Measurements from ENCODE around the gene C19orf38.

DNA sequence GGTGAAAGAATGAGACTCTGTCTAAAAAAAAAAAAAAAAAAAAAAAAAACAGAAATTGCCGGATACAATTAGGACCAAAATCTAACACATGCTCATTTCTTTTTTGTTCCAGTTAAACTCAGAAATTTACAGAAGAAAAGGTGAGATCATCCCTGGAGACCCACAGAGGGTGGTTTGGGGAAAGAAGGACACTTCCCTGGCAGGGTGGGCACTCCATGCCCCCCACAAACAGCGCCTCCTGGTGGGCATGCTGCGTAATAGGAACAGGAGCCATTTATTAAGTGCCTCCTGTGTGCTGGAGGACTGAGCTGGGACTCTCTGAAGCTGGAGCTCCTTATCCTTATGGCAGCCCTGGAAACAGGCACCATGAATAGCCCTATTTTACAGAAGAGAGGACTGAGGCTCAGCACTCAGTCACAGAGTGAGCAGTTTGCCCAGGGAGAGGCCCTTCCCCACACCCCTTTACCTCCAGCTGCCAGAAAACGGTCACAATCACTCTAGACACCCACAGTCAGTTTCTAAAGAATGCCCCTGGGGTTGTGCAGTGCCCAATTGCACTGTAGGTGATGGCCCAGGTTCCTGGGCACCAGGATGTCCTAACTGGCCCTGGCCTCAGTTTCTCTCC, 10.1 kb downstream of the C19orf38 start:
- TF ChIP-seq SIN3A (IDR thresholded peaks at IDR 0.05; ENCODE audit: borderline replicate concordance in 2 of 2, control insufficient read depth in 1 of 2, low read depth in 2 of 2, low read length in 2 of 2) (no peak), EZH2 (IDR thresholded peaks at IDR 0.05; ENCODE audit: borderline replicate concordance, low read depth, low read length) (no peak), TEAD4 (IDR thresholded peaks at IDR 0.05; ENCODE audit: low read length) (no peak), TEAD4 (CRISPR knock-in tag; IDR thresholded peaks at IDR 0.05; ENCODE audit: borderline replicate concordance) (no peak), RFX5 (IDR thresholded peaks at IDR 0.05; ENCODE audit: low read depth, low read length) (no peak), HCFC1 (IDR thresholded peaks at IDR 0.05; ENCODE audit: low read depth, low read length) (no peak), FOSL1 (tag; conservative IDR thresholded peaks at IDR 0.05) (no peak)
- TF ChIP-seq, protein P1, sequence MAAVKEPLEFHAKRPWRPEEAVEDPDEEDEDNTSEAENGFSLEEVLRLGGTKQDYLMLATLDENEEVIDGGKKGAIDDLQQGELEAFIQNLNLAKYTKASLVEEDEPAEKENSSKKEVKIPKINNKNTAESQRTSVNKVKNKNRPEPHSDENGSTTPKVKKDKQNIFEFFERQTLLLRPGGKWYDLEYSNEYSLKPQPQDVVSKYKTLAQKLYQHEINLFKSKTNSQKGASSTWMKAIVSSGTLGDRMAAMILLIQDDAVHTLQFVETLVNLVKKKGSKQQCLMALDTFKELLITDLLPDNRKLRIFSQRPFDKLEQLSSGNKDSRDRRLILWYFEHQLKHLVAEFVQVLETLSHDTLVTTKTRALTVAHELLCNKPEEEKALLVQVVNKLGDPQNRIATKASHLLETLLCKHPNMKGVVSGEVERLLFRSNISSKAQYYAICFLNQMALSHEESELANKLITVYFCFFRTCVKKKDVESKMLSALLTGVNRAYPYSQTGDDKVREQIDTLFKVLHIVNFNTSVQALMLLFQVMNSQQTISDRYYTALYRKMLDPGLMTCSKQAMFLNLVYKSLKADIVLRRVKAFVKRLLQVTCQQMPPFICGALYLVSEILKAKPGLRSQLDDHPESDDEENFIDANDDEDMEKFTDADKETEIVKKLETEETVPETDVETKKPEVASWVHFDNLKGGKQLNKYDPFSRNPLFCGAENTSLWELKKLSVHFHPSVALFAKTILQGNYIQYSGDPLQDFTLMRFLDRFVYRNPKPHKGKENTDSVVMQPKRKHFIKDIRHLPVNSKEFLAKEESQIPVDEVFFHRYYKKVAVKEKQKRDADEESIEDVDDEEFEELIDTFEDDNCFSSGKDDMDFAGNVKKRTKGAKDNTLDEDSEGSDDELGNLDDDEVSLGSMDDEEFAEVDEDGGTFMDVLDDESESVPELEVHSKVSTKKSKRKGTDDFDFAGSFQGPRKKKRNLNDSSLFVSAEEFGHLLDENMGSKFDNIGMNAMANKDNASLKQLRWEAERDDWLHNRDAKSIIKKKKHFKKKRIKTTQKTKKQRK (IDR thresholded peaks at IDR 0.05; ENCODE audit: borderline replicate concordance, low read depth, low read length) = no peak
- TF ChIP-seq, protein P2, sequence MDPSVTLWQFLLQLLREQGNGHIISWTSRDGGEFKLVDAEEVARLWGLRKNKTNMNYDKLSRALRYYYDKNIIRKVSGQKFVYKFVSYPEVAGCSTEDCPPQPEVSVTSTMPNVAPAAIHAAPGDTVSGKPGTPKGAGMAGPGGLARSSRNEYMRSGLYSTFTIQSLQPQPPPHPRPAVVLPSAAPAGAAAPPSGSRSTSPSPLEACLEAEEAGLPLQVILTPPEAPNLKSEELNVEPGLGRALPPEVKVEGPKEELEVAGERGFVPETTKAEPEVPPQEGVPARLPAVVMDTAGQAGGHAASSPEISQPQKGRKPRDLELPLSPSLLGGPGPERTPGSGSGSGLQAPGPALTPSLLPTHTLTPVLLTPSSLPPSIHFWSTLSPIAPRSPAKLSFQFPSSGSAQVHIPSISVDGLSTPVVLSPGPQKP (CRISPR knock-in tag; IDR thresholded peaks at IDR 0.05) = no peak
- TF ChIP-seq, protein P3, sequence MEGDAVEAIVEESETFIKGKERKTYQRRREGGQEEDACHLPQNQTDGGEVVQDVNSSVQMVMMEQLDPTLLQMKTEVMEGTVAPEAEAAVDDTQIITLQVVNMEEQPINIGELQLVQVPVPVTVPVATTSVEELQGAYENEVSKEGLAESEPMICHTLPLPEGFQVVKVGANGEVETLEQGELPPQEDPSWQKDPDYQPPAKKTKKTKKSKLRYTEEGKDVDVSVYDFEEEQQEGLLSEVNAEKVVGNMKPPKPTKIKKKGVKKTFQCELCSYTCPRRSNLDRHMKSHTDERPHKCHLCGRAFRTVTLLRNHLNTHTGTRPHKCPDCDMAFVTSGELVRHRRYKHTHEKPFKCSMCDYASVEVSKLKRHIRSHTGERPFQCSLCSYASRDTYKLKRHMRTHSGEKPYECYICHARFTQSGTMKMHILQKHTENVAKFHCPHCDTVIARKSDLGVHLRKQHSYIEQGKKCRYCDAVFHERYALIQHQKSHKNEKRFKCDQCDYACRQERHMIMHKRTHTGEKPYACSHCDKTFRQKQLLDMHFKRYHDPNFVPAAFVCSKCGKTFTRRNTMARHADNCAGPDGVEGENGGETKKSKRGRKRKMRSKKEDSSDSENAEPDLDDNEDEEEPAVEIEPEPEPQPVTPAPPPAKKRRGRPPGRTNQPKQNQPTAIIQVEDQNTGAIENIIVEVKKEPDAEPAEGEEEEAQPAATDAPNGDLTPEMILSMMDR (IDR thresholded peaks at IDR 0.05 in 2 of 3, conservative IDR thresholded peaks at IDR 0.05 in 1 of 3; ENCODE audit: insufficient read depth in 2 of 3, low read depth in 1 of 3, low read length in 3 of 3) = peak; percentile 87 to 99 (median 89)
- TF ChIP-seq, protein P4, sequence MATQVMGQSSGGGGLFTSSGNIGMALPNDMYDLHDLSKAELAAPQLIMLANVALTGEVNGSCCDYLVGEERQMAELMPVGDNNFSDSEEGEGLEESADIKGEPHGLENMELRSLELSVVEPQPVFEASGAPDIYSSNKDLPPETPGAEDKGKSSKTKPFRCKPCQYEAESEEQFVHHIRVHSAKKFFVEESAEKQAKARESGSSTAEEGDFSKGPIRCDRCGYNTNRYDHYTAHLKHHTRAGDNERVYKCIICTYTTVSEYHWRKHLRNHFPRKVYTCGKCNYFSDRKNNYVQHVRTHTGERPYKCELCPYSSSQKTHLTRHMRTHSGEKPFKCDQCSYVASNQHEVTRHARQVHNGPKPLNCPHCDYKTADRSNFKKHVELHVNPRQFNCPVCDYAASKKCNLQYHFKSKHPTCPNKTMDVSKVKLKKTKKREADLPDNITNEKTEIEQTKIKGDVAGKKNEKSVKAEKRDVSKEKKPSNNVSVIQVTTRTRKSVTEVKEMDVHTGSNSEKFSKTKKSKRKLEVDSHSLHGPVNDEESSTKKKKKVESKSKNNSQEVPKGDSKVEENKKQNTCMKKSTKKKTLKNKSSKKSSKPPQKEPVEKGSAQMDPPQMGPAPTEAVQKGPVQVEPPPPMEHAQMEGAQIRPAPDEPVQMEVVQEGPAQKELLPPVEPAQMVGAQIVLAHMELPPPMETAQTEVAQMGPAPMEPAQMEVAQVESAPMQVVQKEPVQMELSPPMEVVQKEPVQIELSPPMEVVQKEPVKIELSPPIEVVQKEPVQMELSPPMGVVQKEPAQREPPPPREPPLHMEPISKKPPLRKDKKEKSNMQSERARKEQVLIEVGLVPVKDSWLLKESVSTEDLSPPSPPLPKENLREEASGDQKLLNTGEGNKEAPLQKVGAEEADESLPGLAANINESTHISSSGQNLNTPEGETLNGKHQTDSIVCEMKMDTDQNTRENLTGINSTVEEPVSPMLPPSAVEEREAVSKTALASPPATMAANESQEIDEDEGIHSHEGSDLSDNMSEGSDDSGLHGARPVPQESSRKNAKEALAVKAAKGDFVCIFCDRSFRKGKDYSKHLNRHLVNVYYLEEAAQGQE (IDR thresholded peaks at IDR 0.05; ENCODE audit: borderline replicate concordance) = peak; percentile 62
- TF ChIP-seq, protein P4 (CRISPR knock-in tag; IDR thresholded peaks at IDR 0.05; ENCODE audit: low read depth) = no peak
- TF ChIP-seq, protein P5, sequence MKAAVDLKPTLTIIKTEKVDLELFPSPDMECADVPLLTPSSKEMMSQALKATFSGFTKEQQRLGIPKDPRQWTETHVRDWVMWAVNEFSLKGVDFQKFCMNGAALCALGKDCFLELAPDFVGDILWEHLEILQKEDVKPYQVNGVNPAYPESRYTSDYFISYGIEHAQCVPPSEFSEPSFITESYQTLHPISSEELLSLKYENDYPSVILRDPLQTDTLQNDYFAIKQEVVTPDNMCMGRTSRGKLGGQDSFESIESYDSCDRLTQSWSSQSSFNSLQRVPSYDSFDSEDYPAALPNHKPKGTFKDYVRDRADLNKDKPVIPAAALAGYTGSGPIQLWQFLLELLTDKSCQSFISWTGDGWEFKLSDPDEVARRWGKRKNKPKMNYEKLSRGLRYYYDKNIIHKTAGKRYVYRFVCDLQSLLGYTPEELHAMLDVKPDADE (conservative IDR thresholded peaks at IDR 0.05; ENCODE audit: control insufficient read depth, low read depth, low read length) = no peak

Measured in K562 (cell line).